Coronary artery (tissue), 2 donors: ENCODE data around the gene KCNIP1.

Experiments used
- DNase-seq: peaks from one replicate; pipeline ENCODE4 v3.0.0-alpha.2; 2017; ENCODE audit warnings: low spot score
- H3K27ac ChIP-seq, 2 donors: fragments of 200-600 bp; sonication (generic); one replicate each; pipeline ENCODE4 v1.5.1; 2016 to 2019
- H3K4me3 ChIP-seq: fragments of 200-600 bp; sonication (generic); 2 replicates; pipeline ENCODE4 v1.5.1; 2016; ENCODE audit warnings: mild to moderate bottlenecking, moderate library complexity
- TF ChIP-seq, protein P1 (sequence below): fragments of 200-600 bp; sonication (generic); IDR thresholded peaks from one replicate; pipeline ENCODE4 v1.5.1; 2019; ENCODE audit warnings: antibody characterized with exemption

KCNIP1 gene

DNA sequence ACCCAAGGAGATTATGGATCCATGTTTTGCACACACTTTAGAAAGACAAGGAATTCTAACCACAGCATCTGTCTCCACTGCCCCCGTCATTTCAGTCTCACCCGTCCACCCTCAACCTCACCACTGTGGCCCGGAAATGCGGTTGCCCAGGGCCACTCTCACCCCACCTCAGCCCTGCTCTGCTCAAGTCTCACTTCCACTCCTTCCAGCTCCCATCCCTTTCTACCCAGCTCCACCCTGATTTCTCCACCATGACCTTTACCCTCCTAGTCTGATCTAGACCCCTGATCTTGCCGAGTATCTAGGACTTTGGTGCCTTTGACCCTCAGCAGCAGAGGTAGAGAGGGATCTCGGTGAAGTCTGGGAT lies 7.2 kb upstream of the KCNIP1 start:
- TF ChIP-seq, protein P1, sequence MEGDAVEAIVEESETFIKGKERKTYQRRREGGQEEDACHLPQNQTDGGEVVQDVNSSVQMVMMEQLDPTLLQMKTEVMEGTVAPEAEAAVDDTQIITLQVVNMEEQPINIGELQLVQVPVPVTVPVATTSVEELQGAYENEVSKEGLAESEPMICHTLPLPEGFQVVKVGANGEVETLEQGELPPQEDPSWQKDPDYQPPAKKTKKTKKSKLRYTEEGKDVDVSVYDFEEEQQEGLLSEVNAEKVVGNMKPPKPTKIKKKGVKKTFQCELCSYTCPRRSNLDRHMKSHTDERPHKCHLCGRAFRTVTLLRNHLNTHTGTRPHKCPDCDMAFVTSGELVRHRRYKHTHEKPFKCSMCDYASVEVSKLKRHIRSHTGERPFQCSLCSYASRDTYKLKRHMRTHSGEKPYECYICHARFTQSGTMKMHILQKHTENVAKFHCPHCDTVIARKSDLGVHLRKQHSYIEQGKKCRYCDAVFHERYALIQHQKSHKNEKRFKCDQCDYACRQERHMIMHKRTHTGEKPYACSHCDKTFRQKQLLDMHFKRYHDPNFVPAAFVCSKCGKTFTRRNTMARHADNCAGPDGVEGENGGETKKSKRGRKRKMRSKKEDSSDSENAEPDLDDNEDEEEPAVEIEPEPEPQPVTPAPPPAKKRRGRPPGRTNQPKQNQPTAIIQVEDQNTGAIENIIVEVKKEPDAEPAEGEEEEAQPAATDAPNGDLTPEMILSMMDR, result no peak
- no peak overlapping the region for H3K27ac ChIP-seq
- H3K4me3 ChIP-seq, result no peak overlapping the region
- DNase-seq, result no peak

- TF ChIP-seq, protein P1, result no peak
- H3K4me3 ChIP-seq, result no peak overlapping the region
- DNase-seq, result no peak
- H3K27ac ChIP-seq, result no peak overlapping the region
Measured at GRCh38 chr5:170497311-170498038, 6.3 kb upstream of the KCNIP1 start.

- no peak overlapping the region for H3K4me3 ChIP-seq
- no peak for DNase-seq
- TF ChIP-seq, protein P1, result no peak
- no peak overlapping the region for H3K27ac ChIP-seq
Measured at GRCh38 chr5:170498811-170499351, 4.9 kb upstream of the KCNIP1 start.

DNA sequence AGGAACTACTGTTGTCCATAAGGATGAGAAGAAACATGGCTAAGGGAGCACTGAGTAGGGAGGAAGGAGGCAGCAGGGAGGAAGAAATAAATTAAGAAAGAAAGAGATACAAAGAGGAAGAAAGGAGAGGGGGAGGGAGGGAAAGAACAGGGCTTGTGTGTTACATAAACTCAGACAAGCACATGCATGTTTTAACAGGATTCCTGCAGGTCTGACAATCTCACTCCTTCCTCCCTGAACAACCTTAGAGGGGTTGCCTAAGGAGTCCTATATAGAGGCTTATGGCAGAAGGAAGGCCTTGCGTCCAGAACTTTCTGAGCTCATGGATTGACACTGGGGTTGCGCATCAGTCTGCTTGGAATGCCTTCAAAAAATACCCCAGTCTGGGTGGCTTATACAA lies 4.2 kb upstream of the KCNIP1 start:
- no peak overlapping the region for H3K27ac ChIP-seq
- TF ChIP-seq, protein P1, result no peak
- no peak overlapping the region for H3K4me3 ChIP-seq
- no peak for DNase-seq

DNA sequence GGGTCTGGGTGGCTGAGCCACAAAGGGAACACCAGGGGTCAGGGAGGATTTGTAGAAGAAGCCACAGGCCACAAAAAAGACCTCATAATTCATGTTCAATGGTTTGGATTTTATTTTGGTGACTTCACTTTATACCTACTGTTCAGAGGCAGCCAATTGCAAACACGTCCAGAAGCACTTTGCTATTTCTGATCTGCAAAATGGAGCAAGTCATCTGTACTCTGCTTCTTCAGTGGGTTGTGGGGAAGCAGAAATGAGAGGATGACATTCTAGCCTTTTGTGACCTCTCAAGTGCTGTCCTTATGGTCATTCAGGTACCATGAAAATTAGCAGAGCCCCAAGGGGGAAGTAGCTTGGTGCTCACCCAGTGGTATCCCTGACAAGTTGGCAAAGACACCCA lies 2.5 kb upstream of the KCNIP1 start:
- H3K4me3 ChIP-seq, result no peak overlapping the region
- H3K27ac ChIP-seq, result no peak overlapping the region
- TF ChIP-seq, protein P1, result no peak
- no peak for DNase-seq

- no peak overlapping the region for H3K27ac ChIP-seq
- TF ChIP-seq, protein P1, result no peak
- H3K4me3 ChIP-seq, result no peak overlapping the region
- DNase-seq, result no peak
Measured at GRCh38 chr5:170501931-170502330, 1.9 kb upstream of the KCNIP1 start.

DNA sequence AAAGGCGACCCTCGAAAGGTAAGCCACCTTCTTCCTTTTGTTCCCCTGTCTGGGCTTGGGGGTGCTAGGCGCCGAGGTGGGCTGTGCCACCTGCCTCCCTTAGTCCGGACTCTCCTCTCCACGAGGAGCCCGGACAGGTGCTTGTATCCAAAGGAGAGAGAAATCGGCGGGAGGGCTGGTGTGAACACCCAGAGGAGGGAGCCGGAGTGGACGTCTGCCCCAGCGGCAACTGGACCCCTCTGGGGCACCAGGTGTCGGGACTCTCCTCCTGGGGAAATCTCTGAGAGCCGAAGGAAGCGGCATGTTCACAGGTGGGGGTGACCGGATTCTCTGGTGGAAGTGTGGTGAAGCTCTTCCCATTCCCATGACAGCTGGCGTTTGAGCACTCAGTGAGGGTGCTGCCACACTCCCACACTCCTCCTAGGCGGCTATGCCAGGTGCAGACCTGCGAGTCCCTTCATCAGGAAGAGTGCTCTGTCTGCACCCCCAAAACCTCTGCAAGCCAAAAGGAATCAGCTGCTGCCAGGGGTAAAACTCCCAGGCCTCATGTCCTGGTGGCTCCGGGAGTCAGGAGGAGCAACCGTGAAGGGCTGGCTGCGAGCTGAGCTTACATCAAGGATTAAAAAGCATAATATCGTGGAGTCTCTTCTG lies 921 bp downstream of the KCNIP1 start:
- Histone ChIP-seq H3K27ac (no peak overlapping the region), H3K4me3 (no peak overlapping the region)
- DNase-seq, result no peak
- TF ChIP-seq, protein P1, result no peak
